NCI-H69 (cell line): Measurements from ENCODE around the gene SLC1A4.
"Not testable (repeated sequence)": the region's sequence is repeated elsewhere in the genome, so short reads cannot be mapped to it uniquely, and the experiment has no call there.

ENCODE experiments used
- DNase-seq: peaks from one replicate; lab custom pipeline; 2025; lab: John Stamatoyannopoulos, UW

SLC1A4 gene

GRCh38 chr2:65026154-65026553 lies 37.0 kb downstream of the SLC1A4 start:
- DNase-seq: no peak

DNA sequence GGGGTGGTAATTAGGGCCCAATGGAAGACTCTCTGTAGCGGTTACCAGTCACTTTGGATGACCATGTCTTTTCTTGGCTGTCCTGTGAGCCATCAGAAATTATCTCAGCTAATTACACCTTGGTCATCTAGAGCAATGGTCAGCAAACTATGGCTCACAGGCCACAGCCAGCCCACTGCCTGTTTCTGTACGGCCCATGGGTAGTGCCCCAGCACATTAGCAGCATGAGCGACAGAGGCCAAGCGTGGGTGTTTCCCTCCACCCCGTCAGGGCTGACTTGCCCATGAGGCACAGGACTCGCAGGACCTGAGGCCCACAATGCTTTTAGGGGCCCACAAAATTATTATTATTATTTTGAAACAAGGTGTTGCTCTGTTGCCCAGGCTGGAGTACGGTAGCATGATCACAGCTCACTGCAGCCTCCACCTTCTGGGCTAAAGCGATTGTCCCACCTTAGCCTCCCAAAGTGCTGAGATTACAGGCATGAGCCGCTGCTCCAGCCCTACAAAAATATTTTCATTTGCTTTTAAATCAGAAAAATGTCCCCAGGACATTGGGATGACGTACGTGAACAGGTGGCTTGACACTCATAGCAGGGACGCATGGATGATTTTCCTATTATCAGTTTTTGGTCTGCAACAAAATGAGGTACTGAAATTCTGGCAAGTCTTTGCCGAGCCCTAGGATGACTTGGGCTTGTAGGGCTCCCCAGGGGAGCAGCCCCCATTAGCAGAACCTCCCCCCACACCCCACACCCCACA lies 37.7 kb downstream of the SLC1A4 start:
- DNase-seq: no peak

DNA sequence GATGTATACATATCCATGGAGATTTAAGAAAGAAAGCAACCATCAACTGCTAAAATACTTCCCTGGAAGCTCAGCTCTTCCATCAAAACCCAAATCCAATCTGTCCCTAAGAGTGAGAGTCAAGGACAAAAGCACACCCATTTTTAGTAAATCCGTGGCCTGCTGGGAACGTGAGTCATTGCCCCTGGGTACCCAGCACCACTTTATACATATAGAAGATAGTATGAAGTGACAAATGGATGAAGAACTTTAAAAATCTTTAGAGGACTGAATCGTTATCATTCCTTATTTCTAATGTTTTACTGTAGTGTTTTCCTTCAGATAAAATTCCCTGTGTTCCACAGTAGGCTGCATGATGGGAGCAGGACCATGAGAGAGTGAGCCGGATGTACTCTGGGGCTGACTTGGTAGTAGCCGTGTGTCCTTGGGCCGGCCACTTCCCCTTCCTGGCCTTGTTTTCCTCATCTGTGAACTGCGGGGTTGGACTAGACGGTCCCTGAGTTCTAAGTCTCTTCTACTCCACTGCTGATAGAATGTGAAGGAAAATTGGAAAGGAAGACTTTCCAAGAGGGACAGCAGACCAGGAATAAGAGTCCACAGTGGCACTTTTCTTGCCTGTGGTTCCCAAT lies 38.5 kb downstream of the SLC1A4 start:
- DNase-seq: no peak

- DNase-seq: no peak
Measured at GRCh38 chr2:65030476-65031332, 41.5 kb downstream of the SLC1A4 start.

DNA sequence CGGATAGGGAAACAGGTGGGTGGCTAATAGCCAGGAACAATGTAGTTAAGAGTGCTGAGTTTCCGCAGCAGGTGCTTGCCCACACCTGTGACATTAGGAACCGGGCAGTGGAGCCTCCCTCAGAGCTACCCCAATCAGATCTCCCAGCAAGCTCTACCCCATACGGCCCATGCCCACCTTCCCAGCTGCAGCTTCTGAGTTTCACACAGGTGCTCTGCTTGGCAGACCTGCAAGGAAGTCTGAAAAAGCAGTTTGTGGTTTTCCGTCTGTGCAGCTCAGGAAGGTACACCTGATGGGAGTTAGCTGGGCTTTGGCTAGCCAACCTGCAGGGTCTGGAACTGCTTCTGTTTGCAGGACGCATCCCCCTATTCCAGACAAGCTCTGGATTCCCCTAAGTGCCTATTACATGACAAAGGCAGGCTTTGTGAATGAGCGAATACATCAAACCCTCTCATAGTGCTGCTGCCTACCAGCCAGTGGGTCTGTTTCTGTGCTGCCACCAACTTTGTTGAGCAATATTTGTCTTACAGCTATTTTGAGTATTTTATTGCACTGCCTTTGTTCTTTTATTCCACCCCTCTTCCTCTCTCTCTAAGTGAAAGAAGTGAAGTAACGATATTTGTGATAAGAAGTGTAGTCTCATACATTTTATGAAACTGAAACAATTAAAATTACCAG lies 42.3 kb downstream of the SLC1A4 start:
- peak; percentile 53 for DNase-seq

- DNase-seq: peak; percentile 13
Measured at GRCh38 chr2:65032019-65032975, 43.1 kb downstream of the SLC1A4 start.

- DNase-seq: peak; percentile 10
Measured at GRCh38 chr2:65033178-65033577, 44.0 kb downstream of the SLC1A4 start.

GRCh38 chr2:65033667-65034066 lies 44.5 kb downstream of the SLC1A4 start:
- DNase-seq: not testable (repeated sequence)

- DNase-seq: peak; percentile 64
Measured at GRCh38 chr2:65035351-65035943, 46.2 kb downstream of the SLC1A4 start.

- DNase-seq: no peak
Measured at GRCh38 chr2:65037178-65037577, 48.0 kb downstream of the SLC1A4 start.

DNA sequence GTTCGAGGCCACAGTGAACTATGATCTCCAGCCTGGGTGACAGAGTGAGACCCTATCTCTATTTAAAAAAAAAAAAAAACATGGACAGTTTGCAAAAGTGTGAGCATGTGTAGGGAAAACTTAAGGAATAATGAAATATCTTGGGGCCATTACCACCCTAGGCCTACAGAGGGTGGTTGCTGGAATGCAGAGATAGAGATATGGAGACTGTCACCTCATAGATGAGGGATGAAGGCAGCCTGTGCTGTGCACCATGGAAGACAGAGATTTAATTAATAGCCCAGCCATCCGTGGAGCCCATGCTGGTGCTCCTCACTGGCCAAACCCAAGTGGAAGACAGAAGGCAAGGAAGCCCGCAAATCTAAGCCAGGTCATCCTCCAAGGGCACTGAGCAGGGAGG lies 50.4 kb downstream of the SLC1A4 start:
- no peak for DNase-seq

GRCh38 chr2:65040400-65041261 lies 51.4 kb downstream of the SLC1A4 start:
- DNase-seq: peak; percentile 66

DNA sequence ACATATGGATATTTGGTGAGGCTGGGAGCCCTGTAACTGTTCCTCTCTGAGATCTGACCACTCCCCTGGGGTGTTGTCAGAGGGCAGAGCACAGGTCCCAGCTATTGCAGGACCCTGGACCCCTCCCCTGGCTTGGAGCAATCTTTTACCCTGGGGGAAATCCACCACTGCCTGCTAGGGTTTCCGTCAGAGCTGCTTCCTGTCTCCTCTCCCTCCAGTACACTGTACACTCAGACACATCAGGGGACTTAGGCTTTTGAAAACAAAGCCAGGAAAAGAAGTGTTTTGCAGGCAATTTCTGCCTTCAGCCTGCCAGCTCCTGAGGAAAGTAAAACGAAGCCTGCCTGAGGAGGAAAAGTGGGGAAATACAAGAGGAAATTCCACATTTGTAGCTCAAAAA lies 53.8 kb downstream of the SLC1A4 start:
- DNase-seq: no peak

DNA sequence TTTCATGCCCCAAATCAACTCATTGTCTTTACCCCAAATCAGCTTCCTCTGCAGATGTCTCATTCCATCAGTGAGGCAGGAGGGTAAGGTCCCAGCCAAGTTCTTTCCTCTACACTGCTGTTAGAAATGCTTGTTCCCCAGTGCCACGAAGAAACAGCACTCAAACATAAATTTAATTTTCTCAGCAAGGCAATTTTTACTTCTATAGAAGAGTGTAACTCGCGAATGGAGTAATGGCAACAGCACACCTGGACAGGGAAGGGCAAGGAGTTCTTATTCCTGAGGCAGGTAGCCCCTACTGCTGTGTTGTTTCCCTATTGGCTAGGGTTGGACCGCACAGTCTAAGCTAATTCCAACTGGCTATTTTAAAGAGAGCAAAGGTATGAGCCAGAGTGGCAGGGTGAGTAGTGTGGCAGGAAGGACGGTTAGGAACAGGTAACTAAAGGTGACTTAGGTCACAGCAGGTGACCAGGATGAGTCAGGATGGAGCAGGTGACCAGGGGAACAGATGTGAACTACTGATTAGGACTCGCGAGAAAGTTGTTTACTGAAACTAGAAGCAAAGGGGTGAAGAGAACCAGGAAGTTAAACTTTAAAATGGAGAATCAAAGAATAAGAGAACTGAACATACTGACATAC lies 55.0 kb downstream of the SLC1A4 start:
- no peak for DNase-seq

- DNase-seq: no peak
Measured at GRCh38 chr2:65045651-65046050, 56.5 kb downstream of the SLC1A4 start.

GRCh38 chr2:65046633-65047407 lies 57.6 kb downstream of the SLC1A4 start:
- DNase-seq: no peak

GRCh38 chr2:65049010-65049639 lies 59.9 kb downstream of the SLC1A4 start:
- peak; percentile 86 for DNase-seq

DNA sequence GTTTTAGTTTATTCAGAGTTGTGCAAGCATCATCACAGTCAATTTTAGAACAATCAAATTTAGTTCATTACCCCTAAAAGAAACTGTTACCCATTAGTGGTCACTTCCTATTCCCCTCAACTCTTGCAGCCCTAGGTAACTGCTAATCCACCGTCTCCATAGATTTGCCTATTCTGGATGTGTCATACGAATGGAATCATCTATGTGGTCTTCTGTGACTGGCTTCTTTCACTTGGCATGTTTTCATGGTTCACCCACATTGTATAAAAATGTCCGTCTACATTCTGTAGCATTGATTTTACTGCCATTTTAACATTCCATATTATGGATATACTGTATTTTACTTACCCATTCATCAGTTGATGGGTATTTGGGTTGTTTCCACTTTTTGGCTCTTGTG lies 61.7 kb downstream of the SLC1A4 start:
- no peak for DNase-seq
